Hematopoietic multipotent progenitor cell treated with erythropoietin and hydrocortisone succinate and interleukin-3 and kit ligand, for 15 days (in vitro differentiated cells): Measurements from ENCODE around the gene CRYBB2.
"Not testable (repeated sequence)": the region's sequence is repeated elsewhere in the genome, so short reads cannot be mapped to it uniquely, and the experiment has no call there.

ENCODE experiments used
- DNase-seq: peaks from one replicate; pipeline ENCODE4 v3.0.0-alpha.2; 2015; ENCODE audit warnings: low spot score

The CRYBB2 gene

DNA sequence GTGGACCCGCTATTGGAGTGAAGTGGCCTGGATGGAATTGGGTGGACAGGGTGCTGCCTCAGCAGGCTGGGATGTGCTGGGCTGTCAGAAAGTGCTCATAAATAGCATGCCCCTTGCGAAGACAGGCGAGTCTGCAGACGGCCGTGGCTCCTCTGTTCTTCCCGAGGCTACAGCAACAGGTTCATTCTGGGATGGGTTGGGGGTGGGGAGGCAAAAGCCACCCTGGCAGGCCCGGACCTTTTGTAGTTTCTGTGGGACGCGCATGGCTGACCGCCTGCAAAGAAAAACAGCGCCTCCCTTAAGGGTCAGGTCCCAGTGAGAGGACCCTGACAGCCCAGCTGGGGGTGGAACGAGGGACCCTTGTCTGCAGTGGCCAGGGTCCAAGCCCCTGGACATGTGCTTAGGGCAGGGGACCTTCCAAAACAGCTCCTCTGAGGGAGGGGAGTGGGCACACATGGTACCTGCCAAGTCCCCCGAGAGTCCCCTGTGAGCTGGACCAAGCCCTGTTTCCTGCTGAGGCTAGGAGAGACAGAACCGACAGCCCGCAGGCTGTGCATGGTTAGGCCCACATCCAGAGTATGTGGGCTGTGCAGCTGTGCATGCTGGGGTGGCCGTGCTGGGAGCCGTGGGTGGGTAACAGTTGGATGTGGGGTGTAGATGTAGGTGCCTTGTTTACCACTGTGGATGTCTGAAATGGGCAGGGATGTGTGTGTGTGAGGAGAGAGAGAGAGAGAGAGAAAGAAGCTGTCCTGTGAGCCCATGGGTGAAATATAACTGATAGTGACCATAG is 19.5 kb upstream of the CRYBB2 start, which contains the start of gene CRYBB3:
Gene CRYBB3 (plus strand): TSS at position 128 of the 790 bp plus-strand sequence. CDS start 1,539 bp downstream, outside the sequence.
- DNase-seq: no peak

DNA sequence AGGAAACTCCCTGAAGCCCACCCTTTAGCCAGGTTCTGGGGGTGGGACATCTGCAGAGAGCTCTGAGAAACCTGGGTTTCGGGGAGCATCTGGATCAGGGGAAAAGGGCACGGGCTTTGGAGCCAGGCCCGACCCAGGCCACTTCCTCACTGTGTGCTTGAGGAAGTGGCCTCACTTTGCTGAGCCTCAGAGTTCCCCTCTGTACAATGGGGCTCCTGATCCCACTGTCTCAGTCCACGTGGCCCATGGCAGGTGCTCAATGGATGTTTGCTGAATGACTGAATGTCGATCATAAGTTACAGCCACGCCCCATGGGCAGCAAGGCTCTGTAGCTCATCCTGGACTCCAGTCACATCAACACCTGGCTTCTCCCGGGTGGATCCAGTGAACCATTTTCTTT is 18.5 kb upstream of the CRYBB2 start:
- no peak for DNase-seq

DNA sequence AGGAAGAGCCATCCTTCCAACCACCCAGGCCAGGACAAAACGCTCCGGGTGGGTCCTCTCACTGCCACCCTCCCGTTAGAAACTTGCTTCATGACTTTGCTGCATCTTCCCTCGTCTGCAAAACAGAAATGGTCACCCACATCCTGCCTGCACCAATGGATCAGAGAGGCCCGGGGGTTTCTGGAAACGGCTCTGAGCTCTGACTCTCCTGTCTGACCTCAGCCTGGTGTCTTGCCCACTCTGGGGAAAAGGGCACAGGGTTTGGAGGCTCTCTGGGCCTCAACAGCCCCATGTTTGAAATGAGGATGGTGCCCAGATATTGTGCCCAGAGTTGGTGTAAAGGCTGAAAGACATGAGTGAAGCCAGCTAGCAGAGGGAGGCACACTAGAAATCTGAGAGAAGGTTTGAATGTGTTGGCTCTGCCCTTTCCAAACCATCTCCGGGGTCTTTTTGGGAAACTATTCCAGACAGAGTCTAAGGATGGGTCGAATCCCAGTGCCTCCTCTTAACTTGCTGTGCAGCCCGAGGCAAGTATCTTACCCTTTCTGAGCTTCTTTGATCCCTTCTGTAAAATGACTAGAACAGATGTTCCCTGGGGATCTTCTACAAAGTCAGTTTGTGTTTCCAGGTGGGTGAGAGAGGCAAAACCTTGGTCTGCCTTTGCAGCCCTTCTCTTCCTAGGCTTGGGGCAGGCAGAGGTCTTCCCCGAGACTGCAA is 17.7 kb upstream of the CRYBB2 start:
- no peak for DNase-seq

DNA sequence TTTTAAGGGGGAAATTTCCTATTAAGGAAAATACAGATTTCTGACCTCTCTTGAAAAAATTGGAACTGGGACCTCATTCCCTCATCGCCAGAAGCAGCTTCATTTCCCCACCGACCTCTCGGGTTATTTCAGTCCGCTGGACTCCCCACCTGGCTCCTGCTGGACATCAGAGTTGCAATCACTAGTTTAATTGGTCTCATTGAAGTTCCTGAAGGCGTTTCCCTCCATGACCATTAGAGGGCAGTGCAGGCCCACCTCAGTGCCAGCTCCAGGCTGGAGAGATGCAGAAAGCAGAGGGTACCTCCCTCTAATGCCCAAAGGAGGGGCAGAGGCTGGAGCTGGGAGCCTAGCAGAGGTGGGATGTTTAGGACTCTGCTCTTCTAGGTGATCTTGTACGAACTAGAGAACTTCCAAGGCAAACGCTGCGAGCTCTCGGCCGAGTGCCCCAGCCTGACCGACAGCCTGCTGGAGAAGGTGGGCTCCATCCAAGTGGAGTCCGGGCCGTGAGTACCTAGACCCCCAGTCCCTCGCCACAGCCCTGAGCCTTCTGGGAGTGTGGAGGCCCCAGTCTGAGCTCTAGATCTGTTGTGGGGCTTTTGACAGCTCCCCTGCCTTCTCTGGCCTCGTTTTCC is 17.0 kb upstream of the CRYBB2 start:
- peak; percentile 58 for DNase-seq

DNA sequence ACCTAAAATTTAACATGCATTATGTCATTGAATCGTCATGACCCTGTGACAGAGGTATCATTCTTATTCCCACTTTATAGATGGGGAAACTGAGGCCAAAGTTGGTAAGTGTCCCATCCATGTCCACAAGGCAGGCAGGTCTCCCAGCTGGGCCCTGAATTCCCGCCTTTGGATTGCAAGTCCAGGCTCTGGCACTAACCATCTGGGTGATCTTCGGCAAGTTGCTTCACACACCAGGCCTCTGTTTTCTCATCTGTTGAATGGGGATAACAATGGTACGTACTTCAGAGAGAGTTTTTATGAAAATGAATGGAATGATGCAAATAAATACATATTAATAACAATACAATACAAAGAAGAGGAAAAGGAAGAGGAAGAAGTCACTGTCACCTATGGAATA is 16.4 kb upstream of the CRYBB2 start:
- DNase-seq: no peak

DNA sequence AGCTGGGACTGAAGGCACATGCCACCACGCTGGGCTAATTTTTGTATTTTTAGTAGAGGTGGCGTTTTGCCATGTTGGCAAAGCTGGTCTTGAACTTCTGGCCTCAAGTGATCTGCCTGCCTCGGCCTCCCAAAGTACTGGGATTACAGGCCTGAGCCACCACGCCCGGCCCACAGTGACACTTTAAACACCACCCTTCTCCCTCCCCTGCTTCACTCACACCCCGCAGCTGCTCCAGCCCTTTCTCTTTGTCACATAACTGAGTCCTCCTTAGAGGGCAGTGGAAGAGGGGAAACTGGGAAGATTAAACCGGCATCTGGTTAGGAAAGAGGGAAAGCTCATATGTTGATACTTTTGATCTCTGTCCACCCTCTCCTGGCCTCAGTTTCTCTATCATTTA is 14.9 kb upstream of the CRYBB2 start:
- not testable (repeated sequence) for DNase-seq

DNA sequence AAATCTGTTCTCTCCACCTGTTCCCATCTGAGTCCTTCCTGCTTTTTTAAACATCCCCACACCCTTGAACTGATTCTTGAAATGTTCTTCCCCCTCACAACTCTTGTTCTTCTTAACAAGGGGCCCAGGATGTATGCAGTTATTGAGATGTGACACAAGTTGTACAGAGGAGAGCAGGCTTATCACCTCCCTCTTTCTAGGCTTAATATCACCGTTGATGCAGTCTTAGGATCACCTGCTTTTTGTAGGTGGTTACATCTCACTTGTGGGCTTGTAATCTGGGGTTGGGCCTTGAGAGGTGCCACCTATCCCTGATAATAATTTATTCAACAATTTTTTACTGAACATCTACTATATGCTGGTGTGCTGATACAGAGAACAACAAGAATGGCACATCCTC is 13.6 kb upstream of the CRYBB2 start:
- no peak for DNase-seq

DNA sequence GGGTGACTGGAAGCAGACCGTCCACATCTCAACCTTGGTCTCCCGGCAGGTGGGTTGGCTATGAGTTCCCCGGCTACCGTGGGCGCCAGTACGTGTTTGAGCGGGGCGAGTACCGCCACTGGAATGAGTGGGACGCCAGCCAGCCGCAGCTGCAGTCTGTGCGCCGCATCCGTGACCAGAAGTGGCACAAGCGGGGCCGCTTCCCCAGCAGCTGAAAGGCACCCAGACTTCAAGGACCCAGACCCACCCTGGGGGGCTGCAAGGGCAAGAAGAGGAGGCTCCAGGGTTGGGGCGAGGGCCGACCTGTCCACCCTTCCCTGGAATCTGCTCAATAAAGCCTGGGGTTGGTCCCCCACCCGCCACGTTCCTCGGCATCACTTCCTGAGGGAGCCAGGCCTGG is 12.4 kb upstream of the CRYBB2 start:
- DNase-seq: no peak

DNA sequence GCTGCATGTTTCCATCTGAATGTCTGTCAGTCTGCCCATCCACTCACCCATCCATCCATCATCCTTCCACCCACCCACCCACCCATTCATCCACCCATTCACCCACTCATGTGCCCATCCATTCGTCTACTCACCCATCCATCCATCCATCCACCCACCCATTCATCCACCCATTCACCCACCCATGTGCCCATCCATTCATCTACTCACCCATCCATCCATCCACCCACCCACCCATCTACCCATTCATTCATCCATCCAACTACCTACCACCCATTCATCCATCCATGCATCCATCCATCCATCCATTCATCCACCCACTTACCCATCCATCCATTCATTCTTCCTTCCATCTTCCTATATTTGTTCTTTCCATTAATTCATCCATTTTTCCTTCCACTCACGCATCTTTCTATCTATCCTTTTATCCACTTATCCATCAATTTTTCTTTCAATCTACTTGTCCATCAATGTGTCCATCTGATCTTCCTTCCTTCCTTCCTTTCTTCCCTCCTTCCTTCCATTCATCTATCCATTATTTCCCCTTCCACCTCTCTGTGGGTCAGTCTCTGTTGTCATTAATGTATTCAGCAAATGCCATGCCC is 11.8 kb upstream of the CRYBB2 start:
- DNase-seq: no peak

DNA sequence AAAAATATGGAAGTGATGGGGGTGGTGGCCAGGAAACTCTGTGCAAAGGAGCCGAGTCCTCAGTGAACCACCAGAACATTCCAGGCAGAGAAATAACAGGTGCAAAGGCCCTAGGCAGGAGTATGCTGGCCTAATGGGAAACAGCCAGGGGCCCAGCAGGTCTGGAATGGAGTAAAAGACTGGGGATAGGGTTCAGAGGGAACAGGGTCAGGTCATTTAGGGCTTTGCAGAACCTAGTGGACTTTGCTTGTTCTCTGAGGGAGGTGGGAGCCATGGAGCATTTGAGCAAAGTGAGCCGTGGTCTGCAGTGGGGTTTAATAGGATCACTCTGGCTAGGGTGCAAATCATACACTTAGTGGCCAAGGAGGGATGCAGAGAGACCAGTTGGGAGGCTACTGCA is 11.1 kb upstream of the CRYBB2 start:
- DNase-seq: no peak

DNA sequence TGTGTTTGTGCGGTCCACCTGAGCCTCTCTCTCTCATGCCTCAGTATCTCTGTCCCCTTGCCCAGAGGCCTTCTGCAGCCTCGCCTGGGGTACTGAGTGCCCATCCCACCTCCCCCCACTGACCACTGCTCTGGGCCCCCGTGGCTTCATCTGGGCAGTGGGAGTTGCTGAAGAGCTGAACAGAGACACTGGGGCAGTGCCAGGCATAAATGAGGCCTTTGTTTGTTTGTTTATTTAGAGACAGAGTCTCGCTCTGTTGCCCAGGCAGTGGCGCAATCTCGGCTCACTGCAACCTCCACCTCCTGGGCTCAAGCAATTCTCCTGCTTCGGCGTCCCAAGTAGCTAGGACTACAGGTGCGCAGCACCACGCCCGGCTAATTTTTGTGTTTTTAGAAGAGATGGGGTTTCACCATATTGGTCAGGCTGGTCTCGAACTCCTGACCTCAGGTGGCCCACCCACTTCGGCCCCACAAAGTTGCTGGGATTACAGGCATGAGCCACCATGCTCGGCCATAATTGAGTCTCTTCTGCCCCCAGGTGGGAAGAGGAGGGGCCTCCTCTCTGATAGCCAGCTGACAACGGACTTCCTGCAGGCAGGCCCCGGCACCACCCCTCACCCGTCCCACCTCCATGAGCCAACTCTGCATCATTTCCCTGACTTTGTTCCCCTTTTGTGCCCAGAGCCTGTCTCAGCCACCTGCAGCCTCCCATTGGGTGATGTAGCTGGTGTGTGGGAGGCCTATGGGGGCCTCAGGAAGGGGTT is 10.5 kb upstream of the CRYBB2 start:
- no peak for DNase-seq

DNA sequence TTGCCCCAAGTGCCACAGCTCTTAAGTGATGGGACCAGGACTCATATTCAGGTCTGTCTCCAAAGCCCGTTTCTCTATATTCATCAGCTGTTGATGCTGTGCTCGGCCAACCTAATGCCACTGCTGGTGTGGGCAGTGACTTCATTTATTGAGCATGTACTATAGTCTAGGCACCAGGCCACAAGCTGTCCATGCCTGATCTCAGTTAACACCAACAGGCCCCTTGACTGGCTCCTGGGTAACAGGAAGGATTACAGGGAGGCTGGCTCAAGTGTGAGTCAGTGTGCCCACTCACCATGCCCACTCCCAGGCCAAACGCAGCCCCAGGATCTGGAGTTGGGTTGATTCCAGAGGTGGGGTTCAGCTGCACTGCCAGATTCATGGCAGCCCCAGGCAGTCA is 8.6 kb upstream of the CRYBB2 start:
- no peak for DNase-seq

DNA sequence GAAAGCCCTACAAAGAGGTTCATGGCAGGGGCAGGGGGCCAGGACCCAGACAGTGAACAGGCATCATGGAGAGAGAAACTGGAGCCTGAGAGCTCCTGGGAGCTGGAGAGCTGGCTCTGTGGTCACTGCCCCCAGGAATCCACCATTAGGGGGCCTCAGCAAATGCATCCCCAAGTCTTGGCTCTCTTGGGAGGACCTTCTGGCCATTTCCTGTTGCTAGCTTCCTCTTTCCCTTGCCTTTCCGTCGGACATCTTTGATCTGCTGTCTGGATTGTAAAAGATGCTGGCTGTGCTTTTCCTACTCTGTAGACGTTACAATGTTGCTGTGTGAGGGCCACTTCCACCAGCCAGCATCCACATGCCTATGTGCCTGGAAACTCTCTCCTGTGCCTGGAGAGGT is 7.1 kb upstream of the CRYBB2 start:
- no peak for DNase-seq

DNA sequence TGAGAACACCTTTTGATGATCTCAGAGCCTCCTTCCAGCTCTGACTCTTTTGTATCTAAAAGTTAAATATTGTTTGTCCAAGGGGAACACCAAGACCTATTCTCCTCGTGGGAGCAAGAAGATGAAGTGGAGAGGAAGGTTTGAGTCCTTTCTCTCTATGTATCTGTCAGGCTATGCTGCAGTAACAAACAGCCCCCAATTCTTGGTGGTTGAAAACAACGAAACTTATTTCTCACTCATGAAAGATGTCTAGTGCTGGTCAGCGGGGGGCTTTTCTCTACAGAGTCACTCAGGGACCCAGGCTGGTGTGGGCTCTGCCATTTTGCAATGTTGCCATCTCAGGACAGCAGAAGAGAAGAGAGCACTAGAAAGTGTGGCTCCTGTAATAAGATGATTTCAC is 6.2 kb upstream of the CRYBB2 start:
- DNase-seq: no peak

DNA sequence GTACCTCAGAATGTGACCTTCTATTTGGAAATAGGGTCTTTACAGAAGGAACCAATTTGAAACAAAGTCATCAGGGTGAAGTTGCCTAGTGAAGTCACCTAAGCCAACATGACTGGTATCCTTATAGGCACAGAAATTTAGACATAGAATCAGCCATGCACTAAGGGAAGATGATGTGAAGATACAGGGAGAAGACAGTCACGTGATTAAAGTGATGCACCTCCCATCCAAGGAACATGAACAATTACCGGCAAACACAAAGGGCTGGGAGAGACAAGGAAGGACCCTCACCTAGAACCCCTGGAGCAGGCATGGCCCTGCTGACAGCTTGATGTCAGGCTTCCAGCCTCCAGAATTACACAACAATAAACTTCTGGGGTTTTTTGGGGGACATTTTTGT is 3.2 kb upstream of the CRYBB2 start:
- no peak for DNase-seq

DNA sequence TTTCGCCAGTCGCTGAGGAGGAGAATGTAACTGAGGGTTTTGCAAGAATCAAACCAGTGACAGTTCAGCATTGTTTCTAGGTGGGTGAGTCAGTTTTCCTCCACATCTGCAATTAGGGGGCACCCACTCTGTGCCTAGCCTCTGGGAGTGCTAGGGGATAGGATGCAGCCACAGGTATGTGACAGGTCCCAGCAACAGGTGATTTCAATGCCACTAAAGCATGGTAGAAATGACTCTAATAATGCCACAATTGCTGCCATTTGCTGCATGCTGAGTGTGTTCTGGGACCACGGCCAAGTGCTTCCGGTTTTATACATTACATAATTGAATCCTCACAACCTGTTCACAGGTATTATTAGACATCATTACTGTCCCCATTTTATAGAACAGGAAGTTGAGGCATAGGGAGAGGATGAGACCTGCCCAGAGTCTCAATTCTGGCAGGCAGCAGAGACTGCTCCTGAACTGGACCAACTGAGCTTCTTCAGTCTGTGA is 556 bp downstream of the CRYBB2 start:
- no peak for DNase-seq

DNA sequence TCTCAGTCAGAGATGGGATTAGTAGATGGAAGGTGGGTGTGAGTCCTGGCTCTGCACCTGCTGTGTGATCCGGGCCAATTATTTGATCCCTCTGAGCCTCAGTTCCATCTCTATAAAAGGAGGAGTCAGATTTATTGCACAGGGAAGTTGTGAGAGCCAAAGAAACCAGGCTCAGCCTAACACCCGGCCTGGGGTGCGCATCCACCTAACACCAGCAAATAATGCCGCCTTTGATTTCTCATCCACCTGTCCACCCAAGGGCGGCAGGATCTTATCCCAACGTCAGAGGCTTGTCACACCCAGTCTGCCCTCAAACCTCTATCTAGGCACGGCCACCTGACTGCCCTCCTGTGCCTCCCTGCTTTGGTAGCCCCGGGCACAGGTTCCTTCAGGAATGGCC is 2.4 kb downstream of the CRYBB2 start:
- no peak for DNase-seq

DNA sequence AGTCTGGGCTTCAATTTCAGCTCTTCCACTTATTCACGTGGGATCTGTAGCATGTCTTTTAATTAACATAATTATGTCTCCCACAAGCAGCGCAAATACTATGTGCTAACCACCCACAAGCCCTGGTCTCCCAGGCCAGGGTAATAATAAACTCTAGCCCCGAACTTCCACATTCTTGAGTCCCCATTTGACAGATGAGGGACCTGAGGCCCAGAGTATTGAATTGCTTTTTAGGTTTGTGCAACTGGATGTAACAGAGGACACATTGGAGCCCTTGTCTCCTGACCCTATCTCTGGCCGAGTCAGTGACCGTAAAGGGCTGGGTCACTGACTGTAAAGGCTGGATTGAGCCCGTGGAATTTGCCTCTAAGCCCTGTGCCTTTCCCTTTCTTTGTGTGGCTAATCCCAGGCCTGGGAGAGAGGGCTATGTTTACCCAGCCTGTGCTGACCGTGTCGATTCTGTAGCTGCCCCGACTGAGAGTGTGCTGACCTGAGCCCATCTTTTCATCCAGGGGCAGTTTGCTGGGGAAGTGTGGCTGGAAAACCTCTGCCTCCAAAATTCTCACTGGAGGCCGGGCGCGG is 3.9 kb downstream of the CRYBB2 start:
- no peak for DNase-seq

DNA sequence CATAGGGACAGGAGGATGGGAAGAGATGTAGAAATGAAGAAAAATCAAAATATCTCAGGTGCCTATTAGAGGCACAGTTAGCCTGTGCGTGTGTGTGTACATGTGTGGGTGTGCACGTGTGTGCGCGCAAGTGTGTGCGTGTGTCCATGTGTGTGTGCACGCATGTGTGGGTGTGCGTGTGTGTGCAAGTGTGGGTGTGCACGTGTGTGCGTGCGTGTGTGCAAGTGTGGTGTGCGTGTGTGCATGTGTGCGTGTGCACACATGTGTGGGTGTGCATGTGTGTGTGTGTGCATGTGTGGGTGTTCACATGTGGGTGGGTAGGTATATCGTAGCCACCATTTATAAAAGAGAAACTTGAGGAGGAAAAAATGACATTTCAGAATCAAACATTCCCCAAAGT is 9.4 kb downstream of the CRYBB2 start:
- no peak for DNase-seq

DNA sequence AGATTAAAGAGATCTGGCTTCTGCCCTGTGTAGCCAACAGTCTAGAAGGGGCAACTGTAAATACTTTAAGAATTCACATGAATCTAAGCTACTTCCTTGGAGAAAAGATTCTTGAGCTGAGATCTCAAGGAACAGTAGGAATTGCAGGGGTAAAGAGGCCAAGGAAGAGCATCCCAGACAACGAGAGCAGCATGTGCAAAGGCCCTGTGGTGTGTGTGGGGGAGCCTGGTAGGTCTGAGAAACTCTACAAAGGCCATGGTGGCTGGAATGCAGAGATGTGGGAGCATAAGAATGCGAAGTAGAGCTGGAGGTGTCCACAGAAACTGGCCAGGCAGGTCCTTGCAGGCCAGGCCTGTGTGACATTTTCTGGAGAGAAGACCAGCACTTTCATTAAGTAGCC is 11.3 kb downstream of the CRYBB2 start:
- not testable (repeated sequence) for DNase-seq

DNA sequence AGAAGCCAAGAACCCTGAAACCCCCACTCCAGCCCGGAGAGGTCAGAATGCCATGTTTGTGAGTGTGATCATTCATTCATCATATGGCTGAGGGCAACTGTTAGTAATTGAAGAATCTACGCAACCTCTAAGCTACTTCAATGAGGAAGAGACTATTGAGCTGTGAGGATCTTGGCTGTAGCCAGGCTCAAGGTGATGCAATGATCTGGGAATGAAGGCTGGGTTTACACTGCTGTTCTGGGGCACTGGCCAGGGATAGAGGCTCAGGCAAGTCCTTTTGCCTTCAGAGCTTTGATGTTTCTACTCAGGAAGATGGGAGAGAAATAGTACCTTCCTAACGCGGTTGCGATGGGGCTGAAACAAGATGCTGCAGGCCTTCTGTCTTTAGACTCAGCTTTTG is 12.9 kb downstream of the CRYBB2 start:
- DNase-seq: no peak
